NCI-H524 treated with DMSO at 0.1 percent for 48 hours (cell line): ENCODE data around the gene UGT2A1.
A peak's percentile ranks its signal among the peaks of the same experiment; 100 is the strongest.
"Not testable (repeated sequence)": the region's sequence is repeated elsewhere in the genome, so short reads cannot be mapped to it uniquely, and the experiment has no call there.

Source experiments
- DNase-seq: peaks from one replicate; lab custom pipeline; 2025; lab: John Stamatoyannopoulos, UW

The UGT2A1 gene

DNA sequence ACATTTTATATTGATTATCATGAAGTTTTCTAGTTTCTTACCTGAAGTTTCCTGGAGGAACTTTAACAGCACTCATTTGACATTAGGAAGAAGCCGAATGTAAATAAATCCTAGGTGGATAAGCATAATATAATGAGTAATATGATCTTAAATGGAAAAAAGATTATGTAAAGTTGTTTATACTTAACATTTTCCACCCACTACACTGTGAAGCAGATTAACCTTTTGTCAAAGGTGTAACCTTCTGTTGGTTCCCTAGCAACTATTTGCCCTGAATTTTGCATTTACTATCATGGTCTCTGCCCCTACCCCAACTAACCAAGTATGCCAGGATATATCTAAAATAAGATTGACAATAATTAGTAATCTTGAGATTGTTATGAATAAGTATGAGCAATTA, at the start of gene UGT2A1:
Gene UGT2A1, minus strand, starts transcription at position 101 of the 400 bp plus-strand sequence. CDS start 5,603 bp downstream, outside the sequence.
- no peak for DNase-seq

GRCh38 chr4:69702201-69702600, 49.2 kb upstream of the UGT2A1 start:
- no peak for DNase-seq

- no peak for DNase-seq
These were observed 48.6 kb upstream of the UGT2A1 start for GRCh38 chr4:69701696-69702095.

DNA sequence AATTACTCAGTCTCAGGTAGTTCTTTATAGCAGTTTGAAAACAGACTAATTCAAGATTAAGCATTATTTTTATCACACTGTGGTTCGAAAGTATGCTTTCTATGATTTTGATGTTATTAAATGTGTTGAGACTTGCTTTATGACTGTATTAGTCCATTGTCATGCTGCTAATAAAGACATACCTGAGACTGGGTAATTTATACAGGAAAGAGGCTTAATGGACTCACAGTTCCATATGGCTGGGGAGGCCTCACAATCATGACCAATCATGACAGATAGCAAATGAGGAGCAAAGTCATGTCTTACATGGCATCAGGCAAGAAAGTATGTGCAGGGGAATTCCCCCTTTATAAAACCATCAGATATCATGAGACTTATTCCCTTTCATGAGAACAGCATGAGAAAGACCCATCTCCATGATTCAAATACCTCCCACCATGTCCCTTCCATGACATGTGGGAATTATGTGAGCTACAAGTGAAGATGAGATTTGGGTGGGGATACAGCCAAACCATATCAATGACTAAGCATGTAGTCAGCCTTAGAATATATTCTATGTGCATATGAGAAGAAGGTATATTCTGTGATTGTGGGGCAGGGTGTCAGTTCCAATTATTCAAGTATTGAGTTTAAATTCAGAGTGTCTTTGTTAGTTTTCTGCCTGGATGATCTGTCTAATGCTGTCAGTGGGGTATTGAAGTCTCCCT, 44.6 kb upstream of the UGT2A1 start:
- no peak for DNase-seq

- DNase-seq, result no peak
These were observed 36.6 kb upstream of the UGT2A1 start for GRCh38 chr4:69689599-69689998.

- no peak for DNase-seq
These were observed 31.8 kb upstream of the UGT2A1 start for GRCh38 chr4:69684804-69685203.

DNA sequence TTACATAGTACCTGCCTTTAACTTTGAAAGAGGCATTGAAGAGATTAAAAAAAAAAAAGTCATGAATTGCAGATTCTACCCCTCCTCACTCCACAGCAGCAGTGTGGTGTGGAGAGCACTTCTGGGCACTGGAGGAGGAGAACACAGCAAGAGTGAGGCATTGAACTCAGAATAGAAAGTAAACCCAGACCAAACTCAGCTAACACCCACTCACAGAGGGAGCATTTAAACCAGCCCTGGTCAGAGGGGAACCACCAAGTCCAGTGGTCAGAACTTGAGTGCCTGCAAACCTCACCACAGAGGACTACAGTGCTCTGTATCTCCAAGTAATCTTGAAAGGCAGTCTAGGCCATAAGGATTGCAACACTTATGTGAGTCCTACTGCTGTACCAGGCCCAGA, 15.6 kb upstream of the UGT2A1 start:
- DNase-seq, result no peak

- DNase-seq, result not testable (repeated sequence)
These were observed 11.0 kb upstream of the UGT2A1 start for GRCh38 chr4:69664009-69664408.

DNA sequence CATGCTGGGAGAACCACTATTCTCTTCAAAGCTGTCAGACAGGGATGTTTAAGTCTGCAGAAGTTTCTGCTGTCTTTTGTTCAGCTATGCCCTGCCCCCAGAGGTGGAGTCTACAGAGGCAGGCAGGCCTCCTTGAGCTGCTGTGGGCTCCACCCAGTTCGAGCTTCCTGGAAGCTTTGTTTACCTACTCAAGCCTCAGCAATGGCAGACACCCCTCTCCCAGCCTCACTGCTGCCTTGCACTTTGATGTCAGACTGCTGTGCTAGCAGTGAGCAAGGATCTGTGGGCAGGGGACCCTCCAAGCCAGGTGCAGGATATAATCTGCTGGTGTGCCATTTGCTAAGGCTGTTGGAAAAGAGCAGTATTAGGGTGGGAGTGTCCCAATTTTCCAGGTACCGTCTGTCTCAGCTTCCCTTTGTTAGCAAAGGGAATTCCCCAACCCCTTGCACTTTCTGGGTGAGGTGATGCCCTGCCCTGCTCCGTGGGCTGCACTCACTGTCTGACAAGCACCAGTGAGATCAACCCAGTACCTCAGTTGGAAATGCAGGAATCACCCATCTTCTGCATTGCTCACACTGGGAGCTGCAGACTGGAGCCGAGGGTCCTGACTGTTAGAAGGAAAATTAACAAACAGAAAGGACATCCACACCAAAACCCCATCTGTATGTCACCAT, 8.2 kb upstream of the UGT2A1 start:
- DNase-seq, result not testable (repeated sequence)

GRCh38 chr4:69658133-69658532, 5.1 kb upstream of the UGT2A1 start:
- no peak for DNase-seq

- DNase-seq, result no peak
These were observed 3.7 kb upstream of the UGT2A1 start for GRCh38 chr4:69656653-69657158.

GRCh38 chr4:69650872-69651271, 2.2 kb downstream of the UGT2A1 start:
- DNase-seq, result no peak

GRCh38 chr4:69649629-69650028, 3.4 kb downstream of the UGT2A1 start:
- no peak for DNase-seq

- DNase-seq, result no peak
These were observed 3.8 kb downstream of the UGT2A1 start for GRCh38 chr4:69649207-69649606.

DNA sequence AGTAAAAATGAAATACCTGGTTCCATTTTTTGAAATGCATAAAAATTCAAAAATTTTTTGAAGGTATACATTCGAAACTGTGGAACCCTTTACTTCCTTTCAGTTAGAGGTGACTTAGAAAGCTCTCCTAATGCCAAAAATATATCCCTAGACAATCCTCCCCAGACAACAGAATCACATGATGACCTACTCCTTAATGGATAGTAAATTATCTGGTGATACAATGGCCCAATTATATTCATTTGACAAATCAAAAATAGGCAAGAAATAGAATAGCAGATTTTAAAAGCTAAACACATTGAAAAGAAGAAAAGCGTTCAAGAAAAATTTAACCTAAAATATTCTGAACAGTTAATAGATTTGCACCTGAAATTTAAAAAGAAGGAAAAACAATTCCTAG, 10.1 kb downstream of the UGT2A1 start:
- DNase-seq, result no peak

DNA sequence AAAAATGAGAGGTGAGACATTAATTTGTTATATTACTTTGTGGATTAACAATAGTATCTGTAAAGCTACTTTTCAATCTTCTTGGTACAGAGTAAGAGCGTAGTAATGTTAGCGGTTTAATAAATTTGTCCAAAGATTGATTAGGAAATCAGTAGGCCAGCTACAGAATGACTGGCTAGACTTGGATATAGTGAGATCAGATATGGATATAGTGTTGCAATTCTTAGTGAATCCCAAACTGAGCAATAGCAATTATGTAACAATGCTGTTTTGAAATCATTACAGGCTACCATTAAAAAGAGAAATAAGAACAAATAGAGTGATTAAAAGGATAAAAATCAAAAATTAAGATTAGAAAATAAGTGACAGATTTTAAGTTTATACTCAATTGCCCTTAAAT, 12.8 kb downstream of the UGT2A1 start:
- no peak for DNase-seq

- DNase-seq, result no peak
These were observed 13.5 kb downstream of the UGT2A1 start, which contains the start of gene UGT2A2 for GRCh38 chr4:69639542-69639941. TSS of gene UGT2A2 (minus strand) at chr4:69639642. CDS start at chr4:69639640, 2 bp downstream.

DNA sequence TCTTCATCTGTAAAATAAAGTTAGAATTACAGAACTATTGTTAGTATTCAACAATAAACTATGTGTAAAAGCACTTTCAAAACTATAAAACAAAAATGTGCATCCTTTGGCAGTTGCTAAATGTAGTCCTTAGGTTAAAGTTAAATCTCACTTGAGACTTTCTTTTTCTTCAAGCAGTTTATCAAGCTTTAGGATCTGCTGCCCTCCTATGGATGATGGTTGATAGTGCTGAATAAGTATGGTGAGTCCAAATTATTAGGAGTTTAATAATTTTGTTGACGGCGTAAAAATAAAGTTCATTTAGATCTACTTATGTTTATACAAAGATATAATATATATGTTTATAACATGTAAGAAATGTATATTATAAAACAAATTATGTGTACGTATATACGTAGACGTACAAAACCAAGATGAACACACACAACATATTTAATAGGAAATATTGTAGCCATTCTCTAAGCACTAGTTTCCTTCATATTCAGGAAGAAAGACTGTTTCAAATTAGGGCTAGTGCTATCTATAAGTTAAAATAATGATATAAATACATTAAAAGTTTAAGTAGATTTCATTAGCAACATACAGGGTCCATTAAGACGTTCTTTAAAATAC, 35.9 kb downstream of the UGT2A1 start:
- DNase-seq, result peak; percentile 6

GRCh38 chr4:69610484-69610883, 42.6 kb downstream of the UGT2A1 start:
- DNase-seq, result no peak

DNA sequence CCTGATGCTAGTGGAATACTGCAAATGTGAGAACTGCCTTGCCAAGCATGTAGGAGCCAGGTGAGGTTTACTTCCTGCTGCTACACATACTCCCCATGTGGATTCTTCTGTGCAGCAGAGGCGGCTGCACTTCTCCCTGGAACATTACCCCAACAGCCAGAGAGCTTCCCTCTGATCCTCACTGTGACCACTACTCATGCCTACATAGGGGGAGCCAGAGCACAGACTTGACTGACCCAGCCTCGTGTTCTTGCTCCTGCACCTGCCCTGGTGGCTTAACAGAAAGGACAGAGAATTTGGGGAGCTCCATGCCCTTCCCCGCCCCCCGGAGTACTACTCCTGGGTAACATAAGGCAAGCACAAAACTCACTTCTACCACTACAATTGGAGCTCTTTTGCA, 52.0 kb downstream of the UGT2A1 start:
- no peak for DNase-seq

- no peak for DNase-seq
These were observed 53.0 kb downstream of the UGT2A1 start for GRCh38 chr4:69600013-69600412.

- DNase-seq, result no peak
These were observed 58.7 kb downstream of the UGT2A1 start for GRCh38 chr4:69594382-69594781.

DNA sequence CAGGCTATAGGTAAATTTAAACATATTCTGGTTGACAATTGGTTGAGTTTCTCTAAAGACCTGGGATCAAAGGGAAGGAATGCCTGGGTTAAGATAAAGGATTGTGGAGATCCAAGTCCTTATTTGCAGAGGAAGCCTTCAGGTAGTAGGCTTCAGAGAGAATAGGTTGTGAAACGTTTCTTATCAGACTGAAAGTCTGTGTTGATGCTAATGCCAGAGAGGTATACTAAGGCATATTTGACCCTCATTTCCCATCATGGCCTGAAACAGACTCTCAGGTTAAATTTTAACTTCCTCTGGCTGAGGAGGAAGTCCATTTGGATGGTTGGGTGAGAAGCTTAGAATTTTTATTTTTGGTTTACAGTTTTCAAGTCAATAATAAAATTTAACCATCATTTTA, 61.7 kb downstream of the UGT2A1 start:
- DNase-seq, result no peak
